GM21367 (cell line): ENCODE results near the gene PLEKHN1.
"Not testable (repeated sequence)": the region's sequence is repeated elsewhere in the genome, so short reads cannot be mapped to it uniquely, and the experiment has no call there.

Experiments
- ATAC-seq: cut with Tn5 transposase; IDR thresholded peaks from one replicate; pipeline ENCODE4 v1.9.1; 2021; ENCODE audit not compliant: unreplicated experiment

PLEKHN1 gene

GRCh38 chr1:942411-942821 is 23.9 kb upstream of the PLEKHN1 start:
- no peak for ATAC-seq

- ATAC-seq: no peak
Observed at GRCh38 chr1:942864-943533, 23.3 kb upstream of the PLEKHN1 start.

- no peak for ATAC-seq
Observed at GRCh38 chr1:943545-944340, 22.5 kb upstream of the PLEKHN1 start.

GRCh38 chr1:944341-945325 is 21.6 kb upstream of the PLEKHN1 start:
- no peak for ATAC-seq

GRCh38 chr1:945688-946556 is 20.4 kb upstream of the PLEKHN1 start:
- ATAC-seq: no peak

- ATAC-seq: not testable (repeated sequence)
Observed at GRCh38 chr1:946811-947210, 19.5 kb upstream of the PLEKHN1 start.

GRCh38 chr1:947958-948357 is 18.3 kb upstream of the PLEKHN1 start:
- ATAC-seq: no peak

- no peak for ATAC-seq
Observed at GRCh38 chr1:950268-950667, 16.0 kb upstream of the PLEKHN1 start.

- no peak for ATAC-seq
Observed at GRCh38 chr1:950881-951280, 15.4 kb upstream of the PLEKHN1 start.

- ATAC-seq: no peak
Observed at GRCh38 chr1:951364-951763, 14.9 kb upstream of the PLEKHN1 start.

- no peak for ATAC-seq
Observed at GRCh38 chr1:952201-952600, 14.1 kb upstream of the PLEKHN1 start.

- ATAC-seq: no peak
Observed at GRCh38 chr1:952603-953002, 13.7 kb upstream of the PLEKHN1 start.

- ATAC-seq: no peak
Observed at GRCh38 chr1:953524-954320, 12.6 kb upstream of the PLEKHN1 start.

- no peak for ATAC-seq
Observed at GRCh38 chr1:954927-955326, 11.4 kb upstream of the PLEKHN1 start.

- ATAC-seq: no peak
Observed at GRCh38 chr1:955474-955873, 10.8 kb upstream of the PLEKHN1 start.

- ATAC-seq: no peak
Observed at GRCh38 chr1:956636-957035, 9.6 kb upstream of the PLEKHN1 start.

- peak; percentile 45 for ATAC-seq
Observed at GRCh38 chr1:958823-959730, 7.2 kb upstream of the PLEKHN1 start, which contains the start of gene NOC2L. NOC2L (minus strand) TSS chr1:959256; CDS start chr1:959240, 16 bp downstream.

GRCh38 chr1:959731-960362 is 6.4 kb upstream of the PLEKHN1 start:
- no peak for ATAC-seq
